ENCODE measurements around the gene TIA1. TPM values are rescaled to one million over a fixed set of nuclear protein-coding genes. Genes with fewer than 3 reads are reported as not detected.

Gene TIA1
- total RNA-seq, 2 experiments from 2014 or later, result 121 to 129 TPM

DNA sequence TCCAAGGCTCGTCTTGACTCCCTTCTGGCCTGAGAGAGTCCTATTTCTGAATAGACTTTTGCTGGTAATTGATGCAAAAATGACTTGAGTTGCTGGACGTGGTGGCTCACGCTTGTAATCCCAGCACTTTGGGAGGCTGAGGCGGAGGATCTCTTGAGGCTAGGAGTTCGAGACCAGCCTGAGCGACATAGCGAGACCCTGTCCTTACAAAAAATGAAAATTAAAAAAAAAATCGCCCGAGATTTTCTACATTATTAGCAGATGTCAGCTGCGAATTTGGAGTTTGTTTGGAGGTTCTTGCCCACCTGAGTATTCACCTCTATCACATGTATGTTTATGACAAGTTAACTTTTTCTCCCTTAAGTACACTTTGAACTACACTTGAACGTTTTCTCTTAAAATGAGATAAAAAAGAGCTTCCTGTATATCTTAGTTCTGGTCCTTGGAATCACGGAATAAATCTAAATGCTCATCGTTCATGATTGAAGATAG is 57.1 kb downstream of the TIA1 start:
- H3K9me3 ChIP-seq (ENCODE audit: low read length), result no peaks in the 10 kb centered on the region
- H3K4me1 ChIP-seq (ENCODE audit: insufficient read depth, low read length, poor library complexity, severe bottlenecking), result peaks cover 8% of the 10 kb centered on the region
- CTCF ChIA-PET (ENCODE audit: unreplicated experiment), result interaction anchor here (0.7 kb wide), 1 partner anchor 64 kb away, joined by 3 read pairs; no protein-coding TSS in a partner anchor
- H3K79me2 ChIP-seq (ENCODE audit: insufficient read depth, low read depth, low read length), result peaks cover 16% of the 10 kb centered on the region; the same call in 1 of the 2 replicates
- H3K4me2 ChIP-seq (ENCODE audit: low read length), result peak overlapping the region; percentile 61
- H4K20me1 ChIP-seq (ENCODE audit: insufficient read depth, low read length), result no peaks in the 10 kb centered on the region
- TF ChIP-seq, protein P1, sequence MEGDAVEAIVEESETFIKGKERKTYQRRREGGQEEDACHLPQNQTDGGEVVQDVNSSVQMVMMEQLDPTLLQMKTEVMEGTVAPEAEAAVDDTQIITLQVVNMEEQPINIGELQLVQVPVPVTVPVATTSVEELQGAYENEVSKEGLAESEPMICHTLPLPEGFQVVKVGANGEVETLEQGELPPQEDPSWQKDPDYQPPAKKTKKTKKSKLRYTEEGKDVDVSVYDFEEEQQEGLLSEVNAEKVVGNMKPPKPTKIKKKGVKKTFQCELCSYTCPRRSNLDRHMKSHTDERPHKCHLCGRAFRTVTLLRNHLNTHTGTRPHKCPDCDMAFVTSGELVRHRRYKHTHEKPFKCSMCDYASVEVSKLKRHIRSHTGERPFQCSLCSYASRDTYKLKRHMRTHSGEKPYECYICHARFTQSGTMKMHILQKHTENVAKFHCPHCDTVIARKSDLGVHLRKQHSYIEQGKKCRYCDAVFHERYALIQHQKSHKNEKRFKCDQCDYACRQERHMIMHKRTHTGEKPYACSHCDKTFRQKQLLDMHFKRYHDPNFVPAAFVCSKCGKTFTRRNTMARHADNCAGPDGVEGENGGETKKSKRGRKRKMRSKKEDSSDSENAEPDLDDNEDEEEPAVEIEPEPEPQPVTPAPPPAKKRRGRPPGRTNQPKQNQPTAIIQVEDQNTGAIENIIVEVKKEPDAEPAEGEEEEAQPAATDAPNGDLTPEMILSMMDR (conservative IDR thresholded peaks at IDR 0.05; ENCODE audit: low read length), result peak; percentile 58; the same call in 1 of the 2 replicates
- TF ChIP-seq EZH2phosphoT487 (IDR thresholded peaks at IDR 0.05; ENCODE audit: borderline replicate concordance, low read depth, low read length), result no peak
- BruUV-seq (replicated peaks), result no TSS peak
- no peaks in the 10 kb centered on the region for H3K9me2 ChIP-seq (ENCODE audit: insufficient read depth, low read length)
- no peaks in the 10 kb centered on the region for H3K36me3 ChIP-seq (ENCODE audit: insufficient read depth, low read length)
- POLR2A ChIA-PET, result interaction anchor here (0.6 to 3.0 kb wide), 32 partner anchors 9 to 1041 kb away, joined by 3 to 32 read pairs (median 4); partner anchors contain the start of genes MXD1, PCYOX1 and SNRPG
- peak overlapping the region; percentile 73; the same call in 1 of the 2 replicates for H2AFZ ChIP-seq (ENCODE audit: low read length)
- H3K27ac ChIP-seq (ENCODE audit: low read depth, low read length, poor library complexity, severe bottlenecking), result peak overlapping the region; percentile 89
- no peak for DNase-seq (ENCODE audit: low spot score)
- peak overlapping the region; percentile 83 for H3K4me3 ChIP-seq (ENCODE audit: low read depth, low read length, poor library complexity, severe bottlenecking)
- intact Hi-C loops (cut with micrococcal nuclease; ENCODE audit: unreplicated experiment), result loop anchor here (1.0 to 2.0 kb wide), 5 partner anchors 48 to 278 kb away; partner anchors contain the start of gene TIA1

DNA sequence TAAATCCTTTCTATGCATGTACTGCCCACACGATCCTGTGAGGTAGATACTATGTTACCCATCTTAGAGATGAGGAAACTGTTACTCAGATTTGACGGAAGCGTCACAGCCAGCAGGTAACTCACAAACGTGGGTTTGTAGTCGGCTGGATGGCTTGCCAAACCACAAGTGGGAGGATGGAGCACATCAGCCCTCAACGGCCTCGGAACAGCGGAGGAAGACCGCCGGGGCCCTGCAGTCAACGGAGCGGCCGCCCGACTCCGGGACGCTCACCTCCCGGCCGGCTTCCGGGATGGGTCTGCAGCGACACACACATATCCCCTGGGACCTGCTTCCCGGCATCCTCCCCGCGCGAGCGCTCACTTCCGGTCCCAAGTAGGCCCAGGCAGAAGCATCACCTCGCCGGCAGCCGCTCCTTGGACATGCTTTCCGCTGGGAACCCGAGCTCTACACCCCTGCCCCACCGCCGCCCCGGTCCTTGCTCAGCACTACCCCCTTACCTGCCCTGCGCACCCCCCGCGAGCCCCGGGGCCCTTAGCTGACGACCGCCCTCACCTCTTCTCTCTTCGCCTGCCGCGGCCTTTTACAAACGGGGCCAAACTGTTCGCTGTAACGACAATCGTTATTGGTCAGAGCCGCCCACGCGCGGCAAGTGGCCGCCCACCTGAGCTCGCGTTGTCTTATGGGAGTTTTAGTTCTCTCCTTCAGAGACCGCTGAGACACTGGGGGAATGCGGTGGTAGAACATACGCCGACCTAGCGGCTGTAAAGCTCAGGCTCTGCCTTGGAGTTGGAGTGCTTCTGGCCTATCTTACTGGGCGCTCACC is 57.8 kb downstream of the TIA1 start, which contains the start of gene C2orf42:
Gene C2orf42, minus strand, starts transcription at position 602 of the 826 bp plus-strand sequence. CDS start 9,034 bp downstream, outside the sequence.
- peak within 1 kb of the TSS; percentile 83 for H3K4me3 ChIP-seq (ENCODE audit: low read depth, low read length, poor library complexity, severe bottlenecking)
- H3K4me2 ChIP-seq (ENCODE audit: low read length), result peak within 1 kb of the TSS; percentile 82
- H3K36me3 ChIP-seq (ENCODE audit: insufficient read depth, low read length), result no peaks in the 10 kb centered on the region
- intact Hi-C loops (cut with micrococcal nuclease; ENCODE audit: unreplicated experiment), result loop anchor here (1.0 to 2.0 kb wide), 5 partner anchors 48 to 278 kb away; partner anchors contain the start of gene TIA1
- no peaks in the 10 kb centered on the region for H4K20me1 ChIP-seq (ENCODE audit: insufficient read depth, low read length)
- peaks cover 16% of the 10 kb centered on the region; the same call in 1 of the 2 replicates for H3K79me2 ChIP-seq (ENCODE audit: insufficient read depth, low read depth, low read length)
- ChIA-PET POLR2A (interaction anchor here (0.6 to 3.0 kb wide), 35 partner anchors 9 to 1289 kb away, joined by 3 to 32 read pairs (median 3); partner anchors contain the start of genes MXD1, PCYOX1 and SNRPG), CTCF (ENCODE audit: unreplicated experiment) (interaction anchor here (0.6 to 0.7 kb wide), 2 partner anchors 64 to 1381 kb away, joined by 3 read pairs; no protein-coding TSS in a partner anchor)
- peak within 1 kb of the TSS; percentile 89 for H3K27ac ChIP-seq (ENCODE audit: low read depth, low read length, poor library complexity, severe bottlenecking)
- no peaks in the 10 kb centered on the region for H3K9me3 ChIP-seq (ENCODE audit: low read length)
- H3K4me1 ChIP-seq (ENCODE audit: insufficient read depth, low read length, poor library complexity, severe bottlenecking), result peaks cover 8% of the 10 kb centered on the region
- TSS peak; percentile 96 for BruUV-seq (replicated peaks)
- DNase-seq (ENCODE audit: low spot score), result peak; percentile 99
- H2AFZ ChIP-seq (ENCODE audit: low read length), result peak within 1 kb of the TSS; percentile 73
- H3K9me2 ChIP-seq (ENCODE audit: insufficient read depth, low read length), result no peaks in the 10 kb centered on the region
- TF ChIP-seq EZH2phosphoT487 (IDR thresholded peaks at IDR 0.05; ENCODE audit: borderline replicate concordance, low read depth, low read length), result no peak
- TF ChIP-seq, protein P1 (conservative IDR thresholded peaks at IDR 0.05; ENCODE audit: low read length), result no peak; the same call in 1 of the 2 replicates
